Activated CD8-positive, alpha-beta memory T cell treated with anti-CD3 and anti-CD28 coated beads, Interleukin-2, amount 50 U/mL, for 24 hours (primary cell): ENCODE data around the gene STX18.

ENCODE experiments used
- DNase-seq: peaks from one replicate; pipeline ENCODE4 v3.0.0-alpha.2; 2020; ENCODE audit errors: extremely low read depth

Gene STX18

GRCh38 chr4:4379540-4380087 is 162.2 kb downstream of the STX18 start:
- DNase-seq: no peak

DNA sequence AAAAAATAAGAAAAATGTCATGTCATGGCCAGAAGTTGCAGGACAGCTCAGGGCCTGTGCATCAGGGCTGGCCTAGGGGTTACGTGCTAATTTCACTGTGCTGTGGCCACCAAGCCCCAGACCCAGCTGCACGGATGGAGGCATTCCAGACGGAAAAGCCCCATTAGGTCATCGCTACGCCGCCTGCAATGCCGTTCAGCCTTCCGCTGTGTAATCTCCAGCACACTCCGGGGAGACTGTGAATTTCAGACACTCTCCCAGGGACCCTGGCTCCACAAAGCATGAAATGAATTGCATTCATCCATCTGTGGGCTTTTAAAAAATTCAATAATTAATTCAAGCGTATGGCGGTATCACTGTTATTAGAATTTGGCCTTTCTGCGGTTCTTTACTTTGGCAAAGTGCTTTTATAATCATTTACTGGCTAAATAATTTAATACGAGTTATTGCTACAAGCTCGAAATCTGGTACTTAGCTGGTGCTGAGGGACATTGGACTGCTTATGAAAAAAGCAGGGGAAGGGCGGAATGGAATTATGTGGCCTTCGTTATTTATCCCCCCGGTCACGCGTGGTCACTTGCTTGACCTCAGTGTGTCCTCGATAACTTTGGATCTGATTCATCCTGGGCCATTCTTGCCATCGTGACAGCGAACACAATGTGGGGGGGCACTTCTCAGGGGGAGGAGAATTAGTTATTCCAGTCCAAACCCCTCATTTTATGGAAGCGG is 164.0 kb downstream of the STX18 start:
- DNase-seq: no peak

GRCh38 chr4:4377191-4377590 is 164.7 kb downstream of the STX18 start:
- no peak for DNase-seq

GRCh38 chr4:4376074-4376473 is 165.8 kb downstream of the STX18 start:
- DNase-seq: no peak

DNA sequence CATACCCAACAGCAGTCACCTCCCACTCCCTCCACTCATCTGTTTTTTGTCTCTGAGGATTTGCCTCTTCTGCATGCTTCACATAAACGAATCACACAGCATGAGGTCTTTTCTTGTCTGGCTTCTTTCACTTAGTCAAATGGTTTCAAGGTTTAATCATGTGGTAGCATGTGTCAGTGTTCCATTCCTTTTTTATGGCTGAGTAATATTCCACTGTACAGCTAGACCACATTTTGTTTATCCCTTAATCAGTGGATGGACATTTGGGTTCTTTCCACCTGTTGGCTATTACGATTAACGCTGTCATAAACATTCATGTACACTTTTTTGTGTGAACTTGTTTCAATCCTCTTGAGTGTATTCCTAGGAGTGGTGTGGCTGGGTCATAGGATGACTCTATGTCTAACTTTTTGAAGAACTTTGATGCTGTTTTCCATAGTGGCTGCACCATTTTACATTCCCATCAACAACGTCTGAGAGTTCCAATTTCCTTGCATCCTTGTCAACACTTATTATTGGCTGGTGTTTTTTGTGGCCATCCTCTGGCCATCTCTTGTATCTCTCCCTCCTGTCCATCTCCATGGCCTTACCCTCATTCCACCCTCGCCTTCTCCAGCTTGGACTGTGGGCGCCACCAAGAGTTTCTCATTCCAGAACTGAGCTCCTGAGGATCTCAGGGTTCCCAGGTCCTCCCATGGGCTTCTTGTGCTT is 167.3 kb downstream of the STX18 start:
- no peak for DNase-seq
